ENCODE results near the gene MMP8.

The MMP8 gene

GRCh38 chr11:102724904-102725500, at the start of gene MMP8:
TSS of gene MMP8 (minus strand) at chr11:102724954. CDS start at chr11:102724855, 99 bp downstream.
- H3K36me3 Mint-ChIP-seq (ENCODE audit: low read depth) = no peaks in the 10 kb centered on the region
- H3K27me3 Mint-ChIP-seq (ENCODE audit: low read depth) = no peaks in the 10 kb centered on the region
- H3K27ac Mint-ChIP-seq = no peak within 1 kb of the TSS
- H3K4me3 Mint-ChIP-seq = no peak within 1 kb of the TSS
- TF ChIP-seq CTCF (IDR thresholded peaks at IDR 0.05; ENCODE audit: unreplicated experiment in 3 of 3) = no peak
- no peaks in the 10 kb centered on the region for H3K9me3 Mint-ChIP-seq
- no peaks in the 10 kb centered on the region for H3K4me1 Mint-ChIP-seq

GRCh38 chr11:102773386-102773785, 48.6 kb upstream of the MMP8 start:
- Mint-ChIP-seq H3K4me3 (no peak overlapping the region), H3K36me3 (ENCODE audit: low read depth) (no peaks in the 10 kb centered on the region), H3K27ac (no peak overlapping the region), H3K4me1 (no peaks in the 10 kb centered on the region), H3K27me3 (ENCODE audit: low read depth) (peaks cover 3% of the 10 kb centered on the region), H3K9me3 (no peaks in the 10 kb centered on the region)
- no peak for TF ChIP-seq CTCF (IDR thresholded peaks at IDR 0.05; ENCODE audit: unreplicated experiment in 3 of 3)

GRCh38 chr11:102771351-102771750, 46.6 kb upstream of the MMP8 start:
- H3K4me3 Mint-ChIP-seq = no peak overlapping the region
- H3K27ac Mint-ChIP-seq = no peak overlapping the region
- no peaks in the 10 kb centered on the region for H3K36me3 Mint-ChIP-seq (ENCODE audit: low read depth)
- TF ChIP-seq CTCF (IDR thresholded peaks at IDR 0.05; ENCODE audit: unreplicated experiment in 3 of 3) = no peak
- H3K4me1 Mint-ChIP-seq = no peaks in the 10 kb centered on the region
- H3K9me3 Mint-ChIP-seq = no peaks in the 10 kb centered on the region
- H3K27me3 Mint-ChIP-seq (ENCODE audit: low read depth) = peaks cover 3% of the 10 kb centered on the region

DNA sequence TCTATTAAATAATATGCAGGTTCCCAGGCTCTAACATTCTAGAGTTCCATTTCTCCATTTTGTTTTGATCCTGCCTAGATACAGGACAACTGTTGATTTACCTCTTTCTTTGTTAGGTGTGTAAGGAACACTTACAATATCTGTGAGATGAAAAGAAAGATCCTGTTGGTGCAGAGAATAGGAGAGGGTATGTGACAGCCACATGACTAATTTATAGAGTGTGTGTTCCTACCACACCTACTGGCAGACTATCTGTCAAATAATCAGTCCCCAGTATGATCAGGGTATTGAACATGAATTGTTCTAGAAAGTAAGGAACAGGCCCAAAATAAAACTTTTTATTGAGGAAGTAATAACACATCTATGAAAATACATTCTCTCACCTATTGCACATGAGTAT, 45.4 kb upstream of the MMP8 start:
- H3K27ac Mint-ChIP-seq = no peak overlapping the region
- no peaks in the 10 kb centered on the region for H3K36me3 Mint-ChIP-seq (ENCODE audit: low read depth)
- peaks cover 3% of the 10 kb centered on the region for H3K27me3 Mint-ChIP-seq (ENCODE audit: low read depth)
- H3K4me1 Mint-ChIP-seq = no peaks in the 10 kb centered on the region
- no peaks in the 10 kb centered on the region for H3K9me3 Mint-ChIP-seq
- no peak overlapping the region for H3K4me3 Mint-ChIP-seq
- no peak for TF ChIP-seq CTCF (IDR thresholded peaks at IDR 0.05; ENCODE audit: unreplicated experiment in 3 of 3)

- Mint-ChIP-seq H3K9me3 (no peaks in the 10 kb centered on the region), H3K27me3 (ENCODE audit: low read depth) (peaks cover 4% of the 10 kb centered on the region), H3K4me3 (no peak overlapping the region), H3K36me3 (ENCODE audit: low read depth) (no peaks in the 10 kb centered on the region), H3K27ac (no peak overlapping the region), H3K4me1 (no peaks in the 10 kb centered on the region)
- TF ChIP-seq CTCF (IDR thresholded peaks at IDR 0.05; ENCODE audit: unreplicated experiment in 3 of 3) = no peak
These were observed 43.0 kb upstream of the MMP8 start for GRCh38 chr11:102767800-102768199.

DNA sequence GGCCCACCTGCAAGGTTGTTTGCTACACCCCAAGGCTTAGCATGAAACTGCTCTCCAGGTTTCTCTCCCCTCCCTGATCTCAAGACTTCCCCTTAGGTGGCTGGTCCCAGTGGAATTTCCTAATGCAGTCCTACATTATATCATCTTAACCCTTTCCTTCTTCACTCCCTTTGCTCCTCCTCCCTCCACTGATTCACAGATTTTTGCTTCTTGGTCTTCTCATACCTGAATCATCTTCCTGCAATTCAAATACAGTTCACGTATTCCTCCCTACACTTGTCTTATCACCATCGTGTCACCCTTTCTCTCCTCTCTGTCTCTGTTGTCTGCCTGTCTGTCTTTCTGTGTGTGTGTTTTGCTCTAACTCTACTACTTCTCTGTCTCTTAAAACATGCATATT, 38.7 kb upstream of the MMP8 start:
- H3K4me1 Mint-ChIP-seq = peaks cover 5% of the 10 kb centered on the region

More for the DNA sequence above, 38.7 kb upstream of the MMP8 start:
- H3K36me3 Mint-ChIP-seq (ENCODE audit: low read depth) = no peaks in the 10 kb centered on the region
- H3K27ac Mint-ChIP-seq = no peak overlapping the region
- H3K4me3 Mint-ChIP-seq = no peak overlapping the region
- no peaks in the 10 kb centered on the region for H3K9me3 Mint-ChIP-seq
- TF ChIP-seq CTCF (IDR thresholded peaks at IDR 0.05; ENCODE audit: unreplicated experiment in 3 of 3) = no peak
- peaks cover 4% of the 10 kb centered on the region for H3K27me3 Mint-ChIP-seq (ENCODE audit: low read depth)

All from nephron (organoid).